Activated T-cell treated with anti-CD3 and anti-CD28 coated beads, Interleukin-2, amount 50 U/mL, for 24 hours (primary cell): ENCODE data around the gene ARVCF.

ENCODE experiments used
- DNase-seq: peaks from one replicate; pipeline ENCODE4 v3.0.0-alpha.2; 2020
- H3K27ac Mint-ChIP-seq: 2 replicates; pipeline ENCODE4 v1.8.0; 2020; ENCODE audit warnings: mild to moderate bottlenecking, mixed read lengths
- H3K27me3 Mint-ChIP-seq: 2 replicates; pipeline ENCODE4 v1.8.0; 2020; ENCODE audit warnings: mixed read lengths
- H3K36me3 Mint-ChIP-seq: 2 replicates; pipeline ENCODE4 v1.8.0; 2020; ENCODE audit warnings: low read depth, mixed read lengths
- H3K4me1 Mint-ChIP-seq: 2 replicates; pipeline ENCODE4 v1.8.0; 2020; ENCODE audit warnings: low read depth, mixed read lengths
- H3K4me3 Mint-ChIP-seq: 2 replicates; pipeline ENCODE4 v1.8.0; 2020; ENCODE audit warnings: mild to moderate bottlenecking, moderate library complexity, mixed read lengths
- H3K9me3 Mint-ChIP-seq: 2 replicates; pipeline ENCODE4 v1.8.0; 2020; ENCODE audit warnings: mixed read lengths

The ARVCF gene

DNA sequence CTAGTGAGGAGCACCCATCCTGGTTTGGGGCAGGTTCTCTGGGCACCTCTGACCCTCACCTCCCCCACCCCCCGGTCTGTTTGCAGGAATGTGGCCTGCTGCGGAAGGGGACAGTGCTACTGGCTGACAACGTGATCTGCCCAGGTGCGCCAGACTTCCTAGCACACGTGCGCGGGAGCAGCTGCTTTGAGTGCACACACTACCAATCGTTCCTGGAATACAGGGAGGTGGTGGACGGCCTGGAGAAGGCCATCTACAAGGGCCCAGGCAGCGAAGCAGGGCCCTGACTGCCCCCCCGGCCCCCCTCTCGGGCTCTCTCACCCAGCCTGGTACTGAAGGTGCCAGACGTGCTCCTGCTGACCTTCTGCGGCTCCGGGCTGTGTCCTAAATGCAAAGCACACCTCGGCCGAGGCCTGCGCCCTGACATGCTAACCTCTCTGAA is 48.2 kb downstream of the ARVCF start:
- Mint-ChIP-seq H3K9me3 (no peaks in the 10 kb centered on the region), H3K36me3 (peaks cover 52% of the 10 kb centered on the region), H3K27ac (no peak overlapping the region), H3K4me1 (peaks cover 10% of the 10 kb centered on the region), H3K4me3 (no peak overlapping the region), H3K27me3 (no peaks in the 10 kb centered on the region)
- no peak for DNase-seq

- H3K36me3 Mint-ChIP-seq: peaks cover 56% of the 10 kb centered on the region
- no peaks in the 10 kb centered on the region for H3K9me3 Mint-ChIP-seq
- no peaks in the 10 kb centered on the region for H3K27me3 Mint-ChIP-seq
- DNase-seq: no peak
- H3K4me1 Mint-ChIP-seq: peaks cover 12% of the 10 kb centered on the region
- no peak overlapping the region for H3K4me3 Mint-ChIP-seq
- no peak overlapping the region for H3K27ac Mint-ChIP-seq
Measured at GRCh38 chr22:19967850-19968449, 48.7 kb downstream of the ARVCF start.

GRCh38 chr22:19966908-19967750 is 49.5 kb downstream of the ARVCF start:
- Mint-ChIP-seq H3K9me3 (no peaks in the 10 kb centered on the region), H3K27me3 (no peaks in the 10 kb centered on the region), H3K27ac (no peak overlapping the region), H3K36me3 (peaks cover 60% of the 10 kb centered on the region), H3K4me3 (no peak overlapping the region), H3K4me1 (peaks cover 14% of the 10 kb centered on the region)
- no peak for DNase-seq

DNA sequence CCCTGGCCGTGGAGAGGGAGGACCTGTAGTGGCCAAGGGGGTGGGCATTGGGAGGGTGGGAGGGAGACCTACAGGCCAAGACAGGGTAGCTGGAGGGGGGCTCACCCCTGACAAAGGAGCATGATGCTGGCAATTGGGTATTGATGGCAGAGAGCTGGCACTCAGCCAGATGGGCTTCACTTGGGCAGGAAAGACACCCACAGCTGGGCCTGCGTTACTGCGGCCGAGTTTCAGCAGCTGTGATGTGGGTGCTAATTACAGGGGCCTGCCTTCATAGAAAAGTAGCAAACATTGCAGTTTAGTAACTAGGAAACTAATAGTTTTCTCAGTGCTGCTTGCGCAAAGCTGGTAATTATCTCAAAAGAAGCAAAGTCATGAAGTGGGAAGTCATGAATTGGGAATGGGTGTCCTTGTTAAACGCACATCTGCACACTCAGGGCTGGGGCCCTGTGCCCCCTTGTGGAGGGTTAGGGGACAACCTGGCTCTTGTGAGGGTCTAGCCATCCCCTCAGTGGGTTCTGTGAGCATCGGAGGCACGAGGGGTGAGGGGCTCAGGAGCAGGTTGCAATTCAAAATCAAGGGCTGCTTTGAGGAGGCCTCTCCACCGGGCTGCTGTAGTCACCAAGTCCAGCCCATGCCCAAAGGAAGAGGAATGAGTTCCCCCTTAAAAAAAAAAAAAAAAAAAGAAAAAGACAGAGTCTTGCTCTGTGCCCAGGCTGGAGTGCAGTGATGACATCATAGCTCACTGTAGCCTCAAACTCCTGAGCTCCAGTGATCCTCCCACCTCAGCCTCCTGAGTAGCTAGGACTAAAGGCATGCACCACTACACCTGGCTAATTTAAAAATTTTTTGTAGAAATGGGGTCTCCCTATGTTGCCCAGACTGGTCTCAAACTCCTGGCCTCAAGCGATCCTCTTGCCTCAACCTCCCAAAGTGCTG is 50.6 kb downstream of the ARVCF start:
- Mint-ChIP-seq H3K4me1 (peaks cover 11% of the 10 kb centered on the region), H3K27me3 (no peaks in the 10 kb centered on the region), H3K36me3 (peaks cover 60% of the 10 kb centered on the region), H3K27ac (no peak overlapping the region), H3K4me3 (no peak overlapping the region), H3K9me3 (no peaks in the 10 kb centered on the region)
- no peak for DNase-seq

DNA sequence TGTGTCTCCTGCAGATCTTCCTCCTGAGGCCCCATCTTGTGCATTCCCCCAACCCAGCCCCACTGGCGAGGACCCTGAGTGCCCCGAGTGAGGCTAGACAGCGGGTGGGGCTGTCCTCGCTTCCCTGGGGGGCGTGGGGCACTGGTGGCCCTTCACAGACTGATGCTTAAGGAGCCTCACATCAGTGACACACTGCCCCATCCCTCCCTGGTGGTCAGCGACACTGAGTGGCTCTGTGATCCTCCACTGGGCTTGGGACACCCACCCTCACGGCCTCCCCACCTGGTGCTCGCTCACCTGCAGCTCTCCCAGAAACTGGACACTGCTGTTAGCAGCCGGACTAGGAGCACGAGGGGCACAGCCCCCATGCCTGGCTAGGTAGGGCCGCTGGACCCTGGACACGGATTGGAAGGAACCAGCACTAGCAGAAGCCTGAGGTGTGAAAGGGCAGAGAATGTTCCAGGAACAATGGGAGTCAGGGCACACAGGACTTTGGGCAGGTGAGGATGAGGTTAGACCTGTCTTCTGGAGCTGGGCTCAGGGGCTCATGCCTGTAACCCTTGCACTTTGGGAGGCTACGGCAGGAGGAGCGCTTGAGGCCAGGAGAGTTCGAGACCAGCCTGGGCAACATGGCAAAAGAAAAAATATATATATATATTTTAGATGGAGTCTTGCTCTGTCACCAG is 51.8 kb downstream of the ARVCF start:
- H3K9me3 Mint-ChIP-seq: no peaks in the 10 kb centered on the region
- H3K27ac Mint-ChIP-seq: no peak overlapping the region
- H3K4me1 Mint-ChIP-seq: peaks cover 5% of the 10 kb centered on the region
- H3K27me3 Mint-ChIP-seq: no peaks in the 10 kb centered on the region
- peaks cover 62% of the 10 kb centered on the region for H3K36me3 Mint-ChIP-seq
- no peak for DNase-seq
- no peak overlapping the region for H3K4me3 Mint-ChIP-seq

DNA sequence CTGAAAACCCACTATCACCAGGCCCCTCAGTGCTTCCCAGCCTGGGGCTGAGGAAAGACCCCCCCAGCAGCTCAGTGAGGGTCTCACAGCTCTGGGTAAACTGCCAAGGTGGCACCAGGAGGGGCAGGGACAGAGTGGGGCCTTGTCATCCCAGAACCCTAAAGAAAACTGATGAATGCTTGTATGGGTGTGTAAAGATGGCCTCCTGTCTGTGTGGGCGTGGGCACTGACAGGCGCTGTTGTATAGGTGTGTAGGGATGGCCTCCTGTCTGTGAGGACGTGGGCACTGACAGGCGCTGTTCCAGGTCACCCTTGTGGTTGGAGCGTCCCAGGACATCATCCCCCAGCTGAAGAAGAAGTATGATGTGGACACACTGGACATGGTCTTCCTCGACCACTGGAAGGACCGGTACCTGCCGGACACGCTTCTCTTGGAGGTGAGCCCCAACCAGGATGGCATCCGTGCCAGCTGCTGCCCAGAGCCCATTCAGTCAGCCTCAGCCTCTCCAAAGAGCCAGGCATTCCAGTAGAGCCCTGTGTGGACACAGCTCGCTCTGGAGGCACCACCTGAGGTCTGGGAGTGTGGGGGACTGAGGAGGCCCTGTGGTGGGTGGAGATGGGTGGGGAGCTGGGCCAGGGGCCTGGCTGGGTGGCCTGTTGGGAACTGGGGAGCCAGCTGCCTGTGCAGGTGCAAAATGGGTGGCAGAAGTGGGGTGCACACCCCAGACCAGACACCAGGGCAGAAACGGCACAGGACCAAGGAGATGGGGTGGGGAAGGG is 52.6 kb downstream of the ARVCF start:
- Mint-ChIP-seq H3K27ac (no peak overlapping the region), H3K9me3 (no peaks in the 10 kb centered on the region), H3K36me3 (peaks cover 57% of the 10 kb centered on the region), H3K27me3 (no peaks in the 10 kb centered on the region), H3K4me3 (no peak overlapping the region), H3K4me1 (peaks cover 5% of the 10 kb centered on the region)
- DNase-seq: no peak

- H3K27ac Mint-ChIP-seq: no peak overlapping the region
- peaks cover 5% of the 10 kb centered on the region for H3K4me1 Mint-ChIP-seq
- no peaks in the 10 kb centered on the region for H3K9me3 Mint-ChIP-seq
- peaks cover 53% of the 10 kb centered on the region for H3K36me3 Mint-ChIP-seq
- H3K4me3 Mint-ChIP-seq: no peak overlapping the region
- H3K27me3 Mint-ChIP-seq: no peaks in the 10 kb centered on the region
- DNase-seq: no peak
Measured at GRCh38 chr22:19962909-19963806, 53.5 kb downstream of the ARVCF start.

- Mint-ChIP-seq H3K36me3 (peaks cover 46% of the 10 kb centered on the region), H3K27me3 (no peaks in the 10 kb centered on the region), H3K27ac (no peak overlapping the region), H3K9me3 (no peaks in the 10 kb centered on the region), H3K4me3 (no peak overlapping the region), H3K4me1 (peaks cover 5% of the 10 kb centered on the region)
- DNase-seq: peak; percentile 79
Measured at GRCh38 chr22:19962246-19962908, 54.2 kb downstream of the ARVCF start.

- Mint-ChIP-seq H3K4me1 (peaks cover 5% of the 10 kb centered on the region), H3K4me3 (no peak overlapping the region), H3K9me3 (no peaks in the 10 kb centered on the region)
Measured at GRCh38 chr22:19961868-19962245, 54.8 kb downstream of the ARVCF start.

GRCh38 chr22:19961201-19961580 is 55.4 kb downstream of the ARVCF start:
- Mint-ChIP-seq H3K4me1 (peaks cover 5% of the 10 kb centered on the region), H3K27me3 (no peaks in the 10 kb centered on the region), H3K27ac (no peak overlapping the region), H3K36me3 (peaks cover 36% of the 10 kb centered on the region), H3K9me3 (no peaks in the 10 kb centered on the region), H3K4me3 (no peak overlapping the region)
- no peak for DNase-seq

More at GRCh38 chr22:19961868-19962245, 54.8 kb downstream of the ARVCF start:
- no peak for DNase-seq
- Mint-ChIP-seq H3K27me3 (no peaks in the 10 kb centered on the region), H3K27ac (no peak overlapping the region), H3K36me3 (peaks cover 40% of the 10 kb centered on the region)

DNA sequence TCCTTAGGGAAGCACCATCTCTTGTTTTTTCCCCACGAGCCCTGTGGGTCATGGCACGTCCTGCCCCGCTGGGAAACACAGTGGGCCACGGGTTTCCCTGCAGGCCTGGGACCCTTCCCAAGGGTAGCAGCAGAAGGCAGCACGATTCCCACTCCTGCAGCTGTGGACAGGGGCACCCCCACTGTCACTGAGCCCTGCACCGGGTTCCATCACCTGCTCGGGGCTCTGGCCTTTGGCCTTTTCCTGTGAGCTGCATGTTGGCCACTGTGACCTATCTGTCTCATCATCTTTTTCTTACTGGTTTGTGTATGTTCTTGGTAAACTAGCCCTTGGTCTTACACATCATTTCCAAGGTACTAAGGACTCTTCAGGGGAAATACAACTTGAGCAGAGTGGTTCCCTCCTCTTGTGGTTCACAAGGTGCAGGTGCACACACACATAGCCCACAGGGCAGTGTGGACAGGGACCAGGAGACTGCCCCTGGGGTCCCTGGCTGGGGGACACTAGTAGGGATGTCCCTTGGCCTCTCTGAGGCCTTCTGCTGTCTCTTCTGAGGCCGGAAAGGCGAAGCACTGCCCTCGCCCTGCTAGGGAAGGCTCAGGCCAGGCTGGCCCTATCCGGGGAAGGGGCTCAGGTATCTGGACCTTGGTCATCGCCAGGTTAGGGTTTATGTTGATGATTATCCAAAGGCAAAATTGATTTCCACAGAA is 56.0 kb downstream of the ARVCF start:
- Mint-ChIP-seq H3K27ac (no peak overlapping the region), H3K4me3 (no peak overlapping the region), H3K9me3 (no peaks in the 10 kb centered on the region), H3K36me3 (peaks cover 32% of the 10 kb centered on the region), H3K4me1 (peaks cover 7% of the 10 kb centered on the region), H3K27me3 (no peaks in the 10 kb centered on the region)
- DNase-seq: no peak
